CD4-positive, alpha-beta memory T cell (primary cell): ENCODE measurements around the gene HDLBP. TPM values are rescaled to one million over a fixed set of nuclear protein-coding genes. Genes with fewer than 3 reads are reported as not detected.
A peak's percentile ranks its signal among the peaks of the same experiment; 100 is the strongest.

Experiments used
- CTCF ChIA-PET: fragments of 350-600 bp; sonication (Branson Sonifier 250); formaldehyde crosslinking; loops from one replicate; lab custom pipeline; 2021; ENCODE audit warnings: inconsistent platforms; ENCODE audit not compliant: partially characterized antibody; lab: Charles Lee
- POLR2A ChIA-PET: fragments of 350-600 bp; sonication (Branson Sonifier 250); formaldehyde crosslinking; loops from one replicate; lab custom pipeline; 2021; ENCODE audit not compliant: partially characterized antibody; lab: Charles Lee
- DNase-seq, 5 donors: peaks; one replicate each; pipeline versions ENCODE4 v3.0.0 to v3.0.0-alpha.2; 2020 to 2022; ENCODE audit warnings: mixed read lengths in 1 of 5
- H3K27ac ChIP-seq: one replicate; pipeline ENCODE4 v1.7.0; 2013; ENCODE audit warnings: low read depth, low read length
- H3K27me3 ChIP-seq: 2 replicates; pipeline ENCODE4 v1.7.0; 2013; ENCODE audit warnings: mild to moderate bottlenecking, low read length, moderate library complexity; ENCODE audit not compliant: insufficient read depth
- H3K36me3 ChIP-seq: 2 replicates; pipeline ENCODE4 v1.7.0; 2013; ENCODE audit warnings: mild to moderate bottlenecking, low read length, moderate library complexity; ENCODE audit not compliant: insufficient read depth
- H3K4me1 ChIP-seq: 2 replicates; pipeline ENCODE4 v1.7.0; 2013; ENCODE audit warnings: mild to moderate bottlenecking, low read length, moderate library complexity; ENCODE audit not compliant: insufficient read depth
- H3K4me3 ChIP-seq, 2 donors: one replicate each; pipeline ENCODE4 v1.7.0; 2013; ENCODE audit warnings: low read length in 2 of 2, mild to moderate bottlenecking in 1 of 2
- H3K9me3 ChIP-seq, 2 donors: one replicate each; pipeline ENCODE4 v1.7.0; 2013; ENCODE audit warnings: low read length in 2 of 2, control low read depth in 1 of 2; ENCODE audit not compliant: control insufficient read depth in 1 of 2
- H3K27ac Mint-ChIP-seq, 7 donors: one replicate each; pipeline ENCODE4 v1.8.0; 2020 to 2021; ENCODE audit warnings: mixed read lengths in 7 of 7, mild to moderate bottlenecking in 6 of 7, inconsistent platforms in 3 of 7, moderate library complexity in 3 of 7
- H3K27me3 Mint-ChIP-seq, 2 donors: one replicate each; pipeline ENCODE4 v1.8.0; 2020 to 2021; ENCODE audit warnings: mixed read lengths in 2 of 2
- H3K36me3 Mint-ChIP-seq, 2 donors: one replicate each; pipeline ENCODE4 v1.8.0; 2020 to 2021; ENCODE audit warnings: mixed read lengths in 2 of 2, inconsistent platforms in 1 of 2, mild to moderate bottlenecking in 1 of 2
- H3K4me1 Mint-ChIP-seq, 4 donors: one replicate each; pipeline ENCODE4 v1.8.0; 2020 to 2021; ENCODE audit warnings: mixed read lengths in 4 of 4, mild to moderate bottlenecking in 1 of 4
- H3K4me3 Mint-ChIP-seq, 8 donors: one replicate each; pipeline ENCODE4 v1.8.0; 2020 to 2021; ENCODE audit warnings: mixed read lengths in 8 of 8, mild to moderate bottlenecking in 7 of 8, moderate library complexity in 6 of 8, inconsistent platforms in 3 of 8
- H3K9me3 Mint-ChIP-seq, 8 donors: one replicate each; pipeline ENCODE4 v1.8.0; 2020 to 2021; ENCODE audit warnings: mixed read lengths in 8 of 8, mild to moderate bottlenecking in 5 of 8, inconsistent platforms in 3 of 8, moderate library complexity in 1 of 8
- intact Hi-C: fragments of 100-400 bp; cut with micrococcal nuclease; formaldehyde crosslinking; loops from one replicate; pipeline ENCODE4 v1.15.1; 2023
- polyA plus RNA-seq, 2 donors: library from polyadenylated mRNA; unstranded; fragments of 300-500 nt; fragmentation: Illumina TruSeq; gene quantifications; one replicate each; pipeline ENCODE4 v1.2.3, GENCODE V29; 2021
- total RNA-seq, 2 experiments: library from RNA; stranded (reverse); gene quantifications; one replicate each; pipeline ENCODE4 v1.2.3, GENCODE V29; 2021

The HDLBP gene
- total and polyA plus RNA-seq, 4 experiments from 2014 or later: 24.7 to 183 (median 124) TPM

DNA sequence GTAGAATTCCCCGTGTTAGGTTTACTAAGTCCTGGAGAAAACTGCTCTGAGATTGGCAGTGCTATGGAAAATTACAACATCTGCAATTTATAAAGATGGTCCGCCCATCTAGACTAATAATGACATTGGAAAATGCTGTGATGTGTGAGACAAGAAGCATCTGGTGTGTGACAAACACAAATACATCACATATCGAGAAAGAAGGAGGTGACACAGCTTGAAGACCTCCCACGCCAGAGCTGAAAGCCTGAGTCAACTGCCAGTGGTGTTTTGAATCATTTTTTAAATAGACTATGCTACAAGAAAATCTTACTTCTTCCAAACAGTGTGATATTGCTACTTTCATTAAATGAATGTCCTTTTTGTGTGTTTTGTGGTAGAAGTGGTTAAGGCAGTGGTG is 135.6 kb downstream of the HDLBP start:
- intact Hi-C loops: no loop called here
- H3K4me3 Mint-ChIP-seq: no peak overlapping the region
- H3K4me3 ChIP-seq: no peak overlapping the region
- POLR2A ChIA-PET: interaction anchor here (2.3 kb wide), 1 partner anchor 9 kb away, joined by 5 read pairs; the partner anchor contains the start of gene ANO7
- no peaks in the 10 kb centered on the region for H3K4me1 Mint-ChIP-seq
- no peaks in the 10 kb centered on the region for H3K9me3 Mint-ChIP-seq
- no peak overlapping the region for H3K27ac ChIP-seq
- H3K9me3 ChIP-seq: no peaks in the 10 kb centered on the region
- CTCF ChIA-PET: interaction anchor here (0.6 to 2.0 kb wide), 2 partner anchors 102 to 265 kb away, joined by 3 to 5 read pairs; no protein-coding TSS in a partner anchor
- no peaks in the 10 kb centered on the region for H3K27me3 Mint-ChIP-seq
- DNase-seq: no peak
- H3K4me1 ChIP-seq: no peaks in the 10 kb centered on the region
- no peaks in the 10 kb centered on the region for H3K27me3 ChIP-seq
- H3K36me3 ChIP-seq: peaks cover 32% of the 10 kb centered on the region
- H3K36me3 Mint-ChIP-seq: peaks cover 41 to 47% of the 10 kb centered on the region in 2 donors
- H3K27ac Mint-ChIP-seq: no peak overlapping the region

GRCh38 chr2:241178961-241179360 is 136.5 kb downstream of the HDLBP start:
- H3K4me1 Mint-ChIP-seq: peaks cover 0 to under 1% (median 0%) of the 10 kb centered on the region in 4 donors
- no peak overlapping the region for H3K4me3 Mint-ChIP-seq
- peak overlapping the region in 1 of 7 donors; percentile 43 for H3K27ac Mint-ChIP-seq
- POLR2A ChIA-PET: interaction anchor here (2.3 kb wide), 1 partner anchor 10 kb away, joined by 5 read pairs; the partner anchor contains the start of gene ANO7
- H3K27ac ChIP-seq: no peak overlapping the region
- H3K4me3 ChIP-seq: no peak overlapping the region
- peaks cover 32% of the 10 kb centered on the region for H3K36me3 ChIP-seq
- H3K27me3 Mint-ChIP-seq: no peaks in the 10 kb centered on the region
- CTCF ChIA-PET: interaction anchor here (2.0 kb wide), 1 partner anchor 101 kb away, joined by 5 read pairs; no protein-coding TSS in a partner anchor
- H3K9me3 Mint-ChIP-seq: no peaks in the 10 kb centered on the region
- no peak for DNase-seq
- no peaks in the 10 kb centered on the region for H3K4me1 ChIP-seq
- no peaks in the 10 kb centered on the region for H3K9me3 ChIP-seq
- peaks cover 44 to 54% of the 10 kb centered on the region in 2 donors for H3K36me3 Mint-ChIP-seq
- no peaks in the 10 kb centered on the region for H3K27me3 ChIP-seq
- intact Hi-C loops: no loop called here

DNA sequence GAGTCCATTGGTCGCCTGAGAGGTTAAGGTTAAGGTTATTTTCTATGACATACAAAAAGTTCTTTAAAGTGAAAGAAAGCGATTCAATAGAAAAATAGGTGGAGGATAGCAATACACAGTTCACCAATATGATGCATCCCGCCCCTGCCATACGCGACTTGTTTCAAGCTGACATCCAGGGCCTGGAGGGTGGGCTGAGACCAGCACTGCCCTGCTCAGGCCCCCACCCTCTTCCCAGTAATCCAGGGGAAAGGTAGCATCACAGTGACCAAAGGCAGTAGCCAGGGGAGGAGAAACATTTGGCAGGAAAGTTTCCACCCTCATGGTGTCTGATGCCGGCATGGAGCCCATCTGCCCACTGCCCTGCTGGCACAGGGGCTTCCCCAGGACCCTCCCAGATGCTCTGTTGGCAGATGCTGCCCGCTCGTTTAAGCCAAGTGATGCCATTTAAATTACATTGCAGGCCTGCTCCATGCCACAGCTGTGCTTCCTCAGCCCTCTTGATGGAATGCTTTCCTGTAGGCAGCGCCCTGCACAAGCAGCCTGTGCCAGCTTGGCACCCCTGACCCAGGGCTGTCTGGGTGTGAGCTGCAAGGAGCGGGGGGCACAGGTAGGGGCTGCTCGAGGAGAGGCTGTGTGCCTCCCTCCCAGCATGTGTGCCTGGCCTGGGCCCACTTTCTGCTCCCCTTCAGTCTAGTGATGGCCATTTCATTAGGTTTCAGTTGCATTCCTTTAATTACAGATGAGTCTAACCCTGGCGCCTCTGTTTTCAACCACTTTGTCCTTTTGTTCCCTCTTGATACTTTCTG is 137.7 kb downstream of the HDLBP start:
- intact Hi-C loops: no loop called here
- Histone ChIP-seq H3K27ac (no peak overlapping the region), H3K36me3 (peaks cover 24% of the 10 kb centered on the region), H3K27me3 (no peaks in the 10 kb centered on the region), H3K4me3 (no peak overlapping the region), H3K4me1 (no peaks in the 10 kb centered on the region), H3K9me3 (no peaks in the 10 kb centered on the region)
- DNase-seq: no peak
- POLR2A ChIA-PET: no interaction called here
- CTCF ChIA-PET: interaction anchor here (0.8 kb wide), 1 partner anchor 9 kb away, joined by 4 read pairs; no protein-coding TSS in a partner anchor
- H3K4me1 Mint-ChIP-seq: peaks cover 0 to 5% (median under 1%) of the 10 kb centered on the region in 4 donors
- H3K27me3 Mint-ChIP-seq: no peaks in the 10 kb centered on the region
- peaks cover 49 to 57% of the 10 kb centered on the region in 2 donors for H3K36me3 Mint-ChIP-seq
- no peak overlapping the region for H3K4me3 Mint-ChIP-seq
- H3K9me3 Mint-ChIP-seq: peaks cover 0 to 5% (median 0%) of the 10 kb centered on the region in 8 donors
- peak overlapping the region in 1 of 7 donors; percentile 35 for H3K27ac Mint-ChIP-seq

Other genes with a start within 250 kb of the HDLBP start
- 100 to 1,000 TPM; 204 to 227 TPM for gene MTERF4, start 213.4 kb downstream of the HDLBP start, total RNA-seq
- 10 to 100 TPM; 44.6 to 56.6 TPM for gene MTERF4, start 213.4 kb downstream of the HDLBP start, polyA plus RNA-seq
- 100 to 1,000 TPM; 290 to 309 TPM for gene PASK, start 166.2 kb downstream of the HDLBP start, total RNA-seq
- 10 to 100 TPM; 38.2 to 50.0 TPM for gene PASK, start 166.2 kb downstream of the HDLBP start, polyA plus RNA-seq
- 10 to 100 TPM; 61.3 to 68.9 TPM for gene PPP1R7, start 165.2 kb downstream of the HDLBP start, total RNA-seq
- gene PPP1R7, start 165.2 kb downstream of the HDLBP start, polyA plus RNA-seq: 100 to 1,000 TPM; 114 to 119 TPM
- gene ANO7, start 127.0 kb downstream of the HDLBP start, total RNA-seq: under 1 TPM; 0.53 to 0.81 TPM
- gene ANO7, start 127.0 kb downstream of the HDLBP start, polyA plus RNA-seq: under 1 TPM in 1 of 2 donors, not detected in 1; 0.13 TPM
- gene SEPTIN2, start 253 bp upstream of the HDLBP start, total RNA-seq: 100 to 1,000 TPM; 332 to 362 TPM
- gene SEPTIN2, start 253 bp upstream of the HDLBP start, polyA plus RNA-seq: 100 to 1,000 TPM; 187 to 249 TPM
- gene FARP2, start 40.6 kb upstream of the HDLBP start, total RNA-seq: 10 to 100 TPM; 17.2 to 21.8 TPM
- gene FARP2, start 40.6 kb upstream of the HDLBP start, polyA plus RNA-seq: 1 to 10 TPM; 3.9 to 5.5 TPM
- 100 to 1,000 TPM; 178 to 182 TPM for gene STK25, start 192.9 kb upstream of the HDLBP start, total RNA-seq
- 10 to 100 TPM; 88.6 to 88.7 TPM for gene STK25, start 192.9 kb upstream of the HDLBP start, polyA plus RNA-seq
- not detected for gene BOK, start 243.1 kb upstream of the HDLBP start, total RNA-seq
- not detected for gene BOK, start 243.1 kb upstream of the HDLBP start, polyA plus RNA-seq